Peyer's patch (tissue), 4 donors: ENCODE data around the gene LTBP3. TPM values are rescaled to one million over a fixed set of nuclear protein-coding genes. Genes with fewer than 3 reads are reported as not detected.

Experiments used
- DNase-seq, 3 donors: peaks; one replicate each; pipeline ENCODE4 v3.0.0-alpha.2; 2017 to 2019
- H3K27ac ChIP-seq, 4 donors: fragments of 200-600 bp; sonication (generic); one replicate each; pipeline ENCODE4 v1.5.1; 2016 to 2019
- H3K27me3 ChIP-seq, 2 donors: fragments of 200-600 bp; sonication (generic); one replicate each; pipeline ENCODE4 v1.5.1; 2019
- H3K36me3 ChIP-seq, 3 donors: fragments of 200-600 bp; sonication (generic); one replicate each; pipeline ENCODE4 v1.5.1; 2016 to 2019
- H3K4me1 ChIP-seq, 4 donors: fragments of 200-600 bp; sonication (generic); one replicate each; pipeline ENCODE4 v1.5.1; 2016 to 2019
- H3K4me3 ChIP-seq, 4 donors: fragments of 200-600 bp; sonication (generic); 1 replicate in 3 of 4; 2 replicates in 1 of 4; pipeline ENCODE4 v1.5.1; 2016 to 2019; ENCODE audit warnings: mild to moderate bottlenecking in 1 of 4
- H3K9me3 ChIP-seq, 4 donors: fragments of 200-600 bp; sonication (generic); one replicate each; pipeline ENCODE4 v1.5.1; 2016 to 2019; ENCODE audit warnings: mild to moderate bottlenecking in 1 of 4
- CTCF ChIP-seq, 6 experiments: fragments of 450-650 bp in 4 of 6; fragments of 200-600 bp in 2 of 6; sonication (generic) in 1 of 6; IDR thresholded peaks; one replicate each; pipeline ENCODE4 v1.5.1; 2017 to 2019; ENCODE audit warnings: antibody characterized with exemption in 6 of 6, mild to moderate bottlenecking in 3 of 6, moderate library complexity in 1 of 6
- POLR2A ChIP-seq, 2 donors: fragments of 450-650 bp; IDR thresholded peaks; one replicate each; pipeline ENCODE4 v1.5.1; 2017; ENCODE audit warnings: antibody characterized with exemption in 2 of 2, mild to moderate bottlenecking in 2 of 2, moderate library complexity in 2 of 2
- total RNA-seq, 4 donors: library from RNA; depleted of rRNA; stranded (reverse); fragments of >200 nt; gene quantifications; one replicate each; pipeline ENCODE4 v1.1.0, GENCODE V29; 2016

LTBP3 gene
- total RNA-seq, 4 donors from 2014 or later, result 42.0 to 150 (median 88.3) TPM

- Histone ChIP-seq H3K27ac (no peak overlapping the region), H3K27me3 (no peaks in the 10 kb centered on the region), H3K4me1 (peaks cover 0 to 4% (median 2%) of the 10 kb centered on the region in 4 donors), H3K36me3 (peaks cover 0 to 46% (median 0%) of the 10 kb centered on the region in 3 donors), H3K4me3 (no peak overlapping the region), H3K9me3 (no peaks in the 10 kb centered on the region)
- TF ChIP-seq CTCF (IDR thresholded peaks at IDR 0.05) (no peak), POLR2A (IDR thresholded peaks at IDR 0.05) (no peak)
- DNase-seq, result no peak
Observed at GRCh38 chr11:65598258-65598699, 40.1 kb upstream of the LTBP3 start.

- no peak overlapping the region for H3K27ac ChIP-seq
- no peak for DNase-seq
- H3K4me3 ChIP-seq, result no peak overlapping the region
- H3K4me1 ChIP-seq, result peaks cover 0 to 19% (median 2%) of the 10 kb centered on the region in 4 donors
- TF ChIP-seq CTCF (IDR thresholded peaks at IDR 0.05) (no peak), POLR2A (IDR thresholded peaks at IDR 0.05) (no peak)
- no peaks in the 10 kb centered on the region for H3K9me3 ChIP-seq
- H3K36me3 ChIP-seq, result peaks cover 0 to 41% (median 0%) of the 10 kb centered on the region in 3 donors
- H3K27me3 ChIP-seq, result no peaks in the 10 kb centered on the region
Observed at GRCh38 chr11:65596520-65596919, 38.4 kb upstream of the LTBP3 start.

GRCh38 chr11:65595543-65596281 is 37.6 kb upstream of the LTBP3 start, which contains the start of gene KCNK7:
Gene KCNK7, minus strand, starts transcription at chr11:65595800. Its CDS starts 28 bp downstream, at chr11:65595772.
- Histone ChIP-seq H3K9me3 (no peaks in the 10 kb centered on the region), H3K27me3 (no peaks in the 10 kb centered on the region), H3K4me1 (peaks cover 0 to 19% (median 2%) of the 10 kb centered on the region in 4 donors), H3K4me3 (no peak within 1 kb of the TSS), H3K27ac (no peak within 1 kb of the TSS), H3K36me3 (peaks cover 0 to 42% (median 0%) of the 10 kb centered on the region in 3 donors)
- no peak for DNase-seq
- TF ChIP-seq POLR2A (IDR thresholded peaks at IDR 0.05) (no peak), CTCF (IDR thresholded peaks at IDR 0.05) (no peak)

GRCh38 chr11:65595131-65595530 is 37.0 kb upstream of the LTBP3 start:
- TF ChIP-seq POLR2A (IDR thresholded peaks at IDR 0.05), result no peak
- TF ChIP-seq CTCF (IDR thresholded peaks at IDR 0.05), result no peak
- no peaks in the 10 kb centered on the region for H3K27me3 ChIP-seq
- H3K4me3 ChIP-seq, result no peak overlapping the region
- peaks cover 0 to 19% (median 2%) of the 10 kb centered on the region in 4 donors for H3K4me1 ChIP-seq
- H3K9me3 ChIP-seq, result no peaks in the 10 kb centered on the region
- no peak overlapping the region for H3K27ac ChIP-seq
- no peak for DNase-seq
- H3K36me3 ChIP-seq, result peaks cover 0 to 44% (median 0%) of the 10 kb centered on the region in 3 donors

GRCh38 chr11:65593518-65594414 is 35.6 kb upstream of the LTBP3 start:
- Histone ChIP-seq H3K27ac (no peak overlapping the region), H3K9me3 (no peaks in the 10 kb centered on the region), H3K4me1 (peaks cover 0 to 20% (median 3%) of the 10 kb centered on the region in 4 donors), H3K4me3 (no peak overlapping the region), H3K36me3 (peaks cover 0 to 38% (median 0%) of the 10 kb centered on the region in 3 donors), H3K27me3 (no peaks in the 10 kb centered on the region)
- no peak for TF ChIP-seq POLR2A (IDR thresholded peaks at IDR 0.05)
- peak; percentile 52 to 59 (median 55) for TF ChIP-seq CTCF (IDR thresholded peaks at IDR 0.05)
- DNase-seq, result peak in 2 of 3 donors; percentile 55 to 69
